HepG2 (cell line): Measurements from ENCODE around the gene EEFSEC. TPM values are rescaled to one million over a fixed set of nuclear protein-coding genes. Genes with fewer than 3 reads are reported as not detected.

Source experiments
- ATAC-seq: fragments of 200-7000 bp; cut with Tn5 transposase; 3 replicates; pipeline ENCODE4 v1.9.1; 2020; ENCODE audit warnings: mild to moderate bottlenecking, moderate library complexity
- BruUV-seq: library from RNA; stranded (reverse); fragments of 400-500 nt; replicated peaks from 2 replicates; lab custom pipeline; 2021; lab: Mats Ljungman, UMichigan
- CTCF ChIA-PET: fragments of 300-600 bp; formaldehyde crosslinking; extraction: SDS; loops from one replicate; lab custom pipeline; 2021; ENCODE audit warnings: low total read pairs, inconsistent platforms, low intra/inter-chr PET ratio; lab: Yijun Ruan, JAX
- POLR2A ChIA-PET: fragments of 350-600 bp; sonication (Branson Sonifier 250); formaldehyde crosslinking; loops from one replicate; lab custom pipeline; 2020; ENCODE audit warnings: antibody characterized with exemption, inconsistent platforms; lab: Yijun Ruan, JAX
- DNase-seq: peaks from one replicate; pipeline ENCODE4 v3.0.0-alpha.2; 2015; ENCODE audit warnings: low spot score
- FAIRE-seq: peaks from 3 replicates; lab custom pipeline; 2011; peaks lifted over from hg19 to GRCh38; lab: Jason Lieb, UNC
- H2AFZ ChIP-seq: one replicate; pipeline ENCODE4 v1.6.1; 2011; ENCODE audit warnings: low read length, inconsistent platforms
- H3K27ac ChIP-seq: fragments of 300-600 bp; 3 replicates; pipeline ENCODE4 v1.8.0; 2011; ENCODE audit warnings: mixed run types, mild to moderate bottlenecking, mixed read lengths, low read length, inconsistent platforms; ENCODE audit not compliant: insufficient read depth; ENCODE audit errors: extremely low read length
- H3K27me3 ChIP-seq, 2 experiments: fragments of 200-600 bp in 1 of 2; 2 replicates in 1 of 2; 3 replicates in 1 of 2; pipeline versions ENCODE4 v1.6.0 to v1.8.0; 2011; ENCODE audit warnings: low read length in 2 of 2, mild to moderate bottlenecking in 2 of 2, moderate library complexity in 2 of 2, inconsistent platforms in 1 of 2; ENCODE audit not compliant: insufficient read depth in 2 of 2, control insufficient read depth in 1 of 2
- H3K36me3 ChIP-seq, 2 experiments: fragments of 200-600 bp in 1 of 2; replicated peaks in 1 of 2; 2 replicates in 1 of 2; 3 replicates in 1 of 2; pipeline versions ENCODE4 v1.5.1 to v1.8.0; 2011; ENCODE audit warnings: low read length in 2 of 2, inconsistent platforms in 1 of 2; ENCODE audit not compliant: insufficient read depth in 2 of 2, control insufficient read depth in 1 of 2
- H3K4me1 ChIP-seq: 2 replicates; pipeline ENCODE4 v1.5.1; 2012; ENCODE audit warnings: low read length, inconsistent platforms; ENCODE audit not compliant: insufficient read depth
- H3K4me2 ChIP-seq: 2 replicates; pipeline ENCODE4 v1.6.0; 2011; ENCODE audit warnings: low read depth, low read length, inconsistent platforms
- H3K4me3 ChIP-seq, 3 experiments: fragments of 200-600 bp in 1 of 3; sonication (generic), shearing (Covaris generic) in 1 of 3; replicated peaks in 1 of 3; 2 replicates each; pipeline ENCODE4 v1.5.1; 2011 to 2016; ENCODE audit warnings: low read length in 3 of 3, inconsistent platforms in 2 of 3, low read depth in 2 of 3, mild to moderate bottlenecking in 2 of 3, control low read depth in 1 of 3, mixed read lengths in 1 of 3; ENCODE audit not compliant: insufficient read depth in 1 of 3
- H3K79me2 ChIP-seq: one replicate; pipeline ENCODE4 v1.6.1; 2011; ENCODE audit warnings: low read length, inconsistent platforms; ENCODE audit not compliant: insufficient read depth
- H3K9ac ChIP-seq: 2 replicates; pipeline ENCODE4 v1.6.0; 2011; ENCODE audit warnings: mild to moderate bottlenecking, low read depth, low read length, inconsistent platforms; ENCODE audit not compliant: insufficient read depth
- H3K9me3 ChIP-seq: 2 replicates; pipeline ENCODE4 v1.5.1; 2012; ENCODE audit warnings: mild to moderate bottlenecking, low read length
- H4K20me1 ChIP-seq: 2 replicates; pipeline ENCODE4 v1.6.0; 2011; ENCODE audit warnings: inconsistent platforms, mild to moderate bottlenecking, low read length, moderate library complexity; ENCODE audit not compliant: insufficient read depth
- TRAFD1 ChIP-seq: sonication (generic); formaldehyde crosslinking; IDR thresholded peaks from 2 replicates; pipeline ENCODE4 v1.5.1; 2020; ENCODE audit warnings: missing genetic modification reagents, mild to moderate bottlenecking, borderline replicate concordance
- ZNF3 ChIP-seq: IDR thresholded peaks from 2 replicates; pipeline ENCODE4 v1.7.0; 2017; ENCODE audit warnings: inconsistent platforms
- ZNF691 ChIP-seq: sonication (generic); formaldehyde crosslinking; IDR thresholded peaks from 2 replicates; pipeline ENCODE4 v1.4.0; 2020; ENCODE audit warnings: missing genetic modification reagents, low read depth, mild to moderate bottlenecking, borderline replicate concordance
- WGBS: methylation state at CpG from one replicate; pipeline ENCODE4 v1.1.6; 2017; ENCODE audit warnings: low lambda C conversion rate; 5-methylcytosine and 5-hydroxymethylcytosine counted together
- in situ Hi-C: cut with HindIII; loops from 2 replicates; pipeline ENCODE4 v1.10.0; 2017; ENCODE audit warnings: low pct_unique_long_range_greater_than_20kb; ENCODE audit not compliant: extremely low pct_ligation_motif_present
- intact Hi-C: fragments of 100-400 bp; cut with micrococcal nuclease; formaldehyde crosslinking; loops from one replicate; pipeline ENCODE4 v1.10.0; 2022; ENCODE audit not compliant: unreplicated experiment
- polyA plus RNA-seq, 8 experiments: library from polyadenylated mRNA; depleted of rRNA in 3 of 8; stranded (reverse) in 7 of 8; unstranded in 1 of 8; fragments of >200 nt; fragmentation: Illumina TruSeq in 4 of 8; extraction: Trizol in 4 of 8; gene quantifications; 2 replicates each; pipeline versions ENCODE4 v1.2.1 to v1.2.3, GENCODE V29; 2011 to 2016; ENCODE audit warnings: low read depth in 4 of 8, missing spikeins in 1 of 8, mixed read lengths in 1 of 8; ENCODE audit not compliant: insufficient read depth in 1 of 8
- total RNA-seq, 5 experiments: library from RNA; depleted of rRNA; stranded (reverse); fragments of >200 nt; fragmentation: Illumina TruSeq; extraction: Trizol; gene quantifications; 2 replicates each; pipeline ENCODE4 v1.2.3, GENCODE V29; 2016; ENCODE audit warnings: low read depth in 1 of 5
- TF ChIP-seq, protein P1 (sequence below): sonication (generic); formaldehyde crosslinking; IDR thresholded peaks from 2 replicates; pipeline ENCODE4 v1.5.0; 2020; ENCODE audit warnings: mild to moderate bottlenecking, low read depth, missing genetic modification reagents, borderline replicate concordance

Gene EEFSEC
- total and polyA plus RNA-seq, 2 of the 13 experiments (the other 11 are each of a cell fraction or from before 2014, with no cell fraction given) = 6.4 to 24.2 TPM

DNA sequence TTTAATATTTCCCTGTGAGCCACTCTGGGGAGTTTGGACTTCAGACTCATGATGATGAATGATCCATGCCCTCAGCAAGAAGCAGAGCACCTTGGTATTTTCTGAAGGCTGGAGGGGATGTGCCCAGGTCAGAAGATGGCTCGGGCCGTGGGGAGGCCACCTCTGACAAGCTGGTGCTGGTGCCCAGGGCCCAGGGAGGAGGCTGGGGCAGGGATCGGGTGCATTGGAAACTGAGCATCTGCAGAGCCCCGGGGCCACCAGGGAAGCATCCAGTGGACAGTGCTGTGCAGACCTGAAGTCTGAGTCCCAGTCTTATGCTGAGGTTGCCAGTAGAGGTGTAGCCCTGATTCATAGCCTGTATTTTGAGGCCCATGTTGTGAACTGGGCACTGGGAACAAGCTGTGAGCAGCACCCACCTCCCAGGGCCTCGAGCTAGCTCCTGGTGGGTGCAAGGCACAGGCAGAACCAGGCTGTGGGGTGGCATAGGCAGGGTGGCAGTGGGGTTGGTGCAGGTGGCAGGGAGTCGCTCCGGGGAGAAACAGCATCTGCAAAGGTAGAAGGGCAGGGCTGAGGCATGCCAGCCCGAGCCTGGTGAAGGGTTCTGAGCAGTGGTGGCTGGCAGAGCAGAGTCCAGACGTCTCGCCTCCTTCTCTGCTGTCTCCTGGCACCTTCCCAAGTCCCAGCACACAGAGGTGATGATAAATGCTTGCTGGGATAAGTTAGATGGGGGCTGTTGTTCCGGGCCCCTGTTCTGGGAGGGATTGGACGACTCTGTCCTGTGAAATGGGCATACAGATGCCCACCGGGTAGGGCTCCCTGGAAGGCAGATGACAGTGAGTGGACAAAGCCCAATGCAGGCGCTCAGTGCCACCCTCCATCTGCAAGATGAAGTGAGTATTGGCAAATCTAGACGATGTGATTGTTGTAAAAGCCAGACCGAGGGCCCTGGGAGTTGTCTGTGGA, 302.8 kb downstream of the EEFSEC start:
- WGBS = 11% methylated on average over 13 of the region's 16 CpGs
- ChIA-PET CTCF (no interaction called here), POLR2A (no interaction called here)
- H3K4me1 ChIP-seq = peaks cover 10% of the 10 kb centered on the region
- H4K20me1 ChIP-seq = no peaks in the 10 kb centered on the region
- no peak for DNase-seq
- in situ Hi-C loops (no loop called here), intact Hi-C loops (no loop called here)
- H3K27me3 ChIP-seq = peaks cover 29 to 95% of the 10 kb centered on the region in 2 experiments
- H3K27ac ChIP-seq = no peak overlapping the region
- no peak overlapping the region for H3K4me2 ChIP-seq
- no TSS peak for BruUV-seq
- H2AFZ ChIP-seq = no peak overlapping the region
- H3K79me2 ChIP-seq = no peaks in the 10 kb centered on the region
- no peak overlapping the region for H3K4me3 ChIP-seq
- no peaks in the 10 kb centered on the region for H3K9me3 ChIP-seq
- no peaks in the 10 kb centered on the region for H3K36me3 ChIP-seq
- FAIRE-seq = no peak
- H3K9ac ChIP-seq = no peak overlapping the region
- 0 out of 3 replicates have a peak, but pooled peaks have one; percentile 9 for ATAC-seq
- TF ChIP-seq TRAFD1 (CRISPR knock-in tag) = no peak
- no peak for TF ChIP-seq ZNF3 (CRISPR knock-in tag)
- no peak for TF ChIP-seq ZNF691
- TF ChIP-seq, protein P1, sequence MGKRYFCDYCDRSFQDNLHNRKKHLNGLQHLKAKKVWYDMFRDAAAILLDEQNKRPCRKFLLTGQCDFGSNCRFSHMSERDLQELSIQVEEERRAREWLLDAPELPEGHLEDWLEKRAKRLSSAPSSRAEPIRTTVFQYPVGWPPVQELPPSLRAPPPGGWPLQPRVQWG (CRISPR knock-in tag) = no peak
